GM18517 (cell line): ENCODE measurements around the gene RNF121.

Experiments used
- ATAC-seq: cut with Tn5 transposase; IDR thresholded peaks from one replicate; pipeline ENCODE4 v1.9.1; 2021; ENCODE audit warnings: mild to moderate bottlenecking, moderate library complexity; ENCODE audit not compliant: unreplicated experiment

Gene RNF121

GRCh38 chr11:72003776-72004171 is 74.9 kb downstream of the RNF121 start:
- ATAC-seq: no peak

- no peak for ATAC-seq
Measured at GRCh38 chr11:72004515-72005346, 75.9 kb downstream of the RNF121 start.

- ATAC-seq: no peak
Measured at GRCh38 chr11:72005347-72006260, 76.8 kb downstream of the RNF121 start.

- ATAC-seq: no peak
Measured at GRCh38 chr11:72006309-72007088, 77.7 kb downstream of the RNF121 start.

- no peak for ATAC-seq
Measured at GRCh38 chr11:72007089-72007476, 78.2 kb downstream of the RNF121 start.

- ATAC-seq: no peak
Measured at GRCh38 chr11:72007587-72007986, 78.7 kb downstream of the RNF121 start.

- ATAC-seq: no peak
Measured at GRCh38 chr11:72008728-72009127, 79.9 kb downstream of the RNF121 start.

GRCh38 chr11:72009156-72009555 is 80.3 kb downstream of the RNF121 start:
- no peak for ATAC-seq

- ATAC-seq: no peak
Measured at GRCh38 chr11:72010529-72011233, 81.8 kb downstream of the RNF121 start.

GRCh38 chr11:72012091-72012630 is 83.3 kb downstream of the RNF121 start:
- ATAC-seq: no peak

GRCh38 chr11:72012897-72013721 is 84.3 kb downstream of the RNF121 start:
- ATAC-seq: no peak

GRCh38 chr11:72013765-72014711 is 85.2 kb downstream of the RNF121 start:
- ATAC-seq: no peak

GRCh38 chr11:72014761-72015320 is 86.0 kb downstream of the RNF121 start:
- ATAC-seq: no peak

GRCh38 chr11:72015511-72016061 is 86.7 kb downstream of the RNF121 start:
- no peak for ATAC-seq

GRCh38 chr11:72018171-72018570 is 89.3 kb downstream of the RNF121 start:
- no peak for ATAC-seq

GRCh38 chr11:72023335-72023734 is 94.5 kb downstream of the RNF121 start:
- no peak for ATAC-seq

- ATAC-seq: no peak
Measured at GRCh38 chr11:72024069-72024754, 95.4 kb downstream of the RNF121 start.
